IMR-90 (cell line): ENCODE data around the gene GTF3C1. TPM values are rescaled to one million over a fixed set of nuclear protein-coding genes. Genes with fewer than 3 reads are reported as not detected.

Experiments
- ATAC-seq: fragments of 200-7000 bp; cut with Tn5 transposase; 2 replicates; pipeline ENCODE4 v1.9.1; 2020; ENCODE audit warnings: low read depth, mild to moderate bottlenecking, moderate library complexity
- BruUV-seq: library from RNA; stranded (reverse); fragments of 400-500 nt; replicated peaks from 2 replicates; lab custom pipeline; 2021; lab: Mats Ljungman, UMichigan
- CTCF ChIA-PET: fragments of 300-600 bp; formaldehyde crosslinking; extraction: SDS; loops from one replicate; lab custom pipeline; 2021; ENCODE audit warnings: antibody characterized with exemption; lab: Yijun Ruan, JAX
- POLR2A ChIA-PET: fragments of 300-600 bp; sonication (Branson Sonifier 250); formaldehyde crosslinking; loops from one replicate; lab custom pipeline; 2022; ENCODE audit warnings: antibody characterized with exemption; ENCODE audit not compliant: unreplicated experiment; lab: Charles Lee
- DNase-seq: peaks from one replicate; pipeline ENCODE4 v3.0.0; 2013
- H2AFZ ChIP-seq: replicated peaks from 2 replicates; pipeline ENCODE3; 2013; ENCODE audit warnings: low read length, mild to moderate bottlenecking; ENCODE audit not compliant: poor library complexity
- H2AK5ac ChIP-seq: 2 replicates; pipeline ENCODE4 v1.6.1; 2013; ENCODE audit warnings: low read depth, low read length, inconsistent platforms
- H2AK9ac ChIP-seq: replicated peaks from 2 replicates; pipeline ENCODE3; 2013; ENCODE audit warnings: mild to moderate bottlenecking, low read depth, low read length, moderate library complexity; ENCODE audit not compliant: poor library complexity
- H2BK120ac ChIP-seq: 2 replicates; pipeline ENCODE4 v1.6.1; 2013; ENCODE audit warnings: low read depth, low read length, inconsistent platforms
- H2BK15ac ChIP-seq: 3 replicates; pipeline ENCODE4 v1.6.1; 2013; ENCODE audit warnings: low read depth, low read length, inconsistent platforms
- H2BK20ac ChIP-seq: 2 replicates; pipeline ENCODE4 v1.6.1; 2013; ENCODE audit warnings: low read depth, mild to moderate bottlenecking, inconsistent platforms, low read length, moderate library complexity
- H2BK5ac ChIP-seq: 2 replicates; pipeline ENCODE4 v1.6.1; 2013; ENCODE audit warnings: mild to moderate bottlenecking, low read depth, low read length, inconsistent platforms; ENCODE audit not compliant: poor library complexity, severe bottlenecking
- H3K14ac ChIP-seq: replicated peaks from 2 replicates; pipeline ENCODE4 v1.6.1; 2013; ENCODE audit warnings: low read depth, low read length, inconsistent platforms
- H3K18ac ChIP-seq: 2 replicates; pipeline ENCODE4 v1.6.1; 2013; ENCODE audit warnings: low read depth, low read length, control low read depth
- H3K23ac ChIP-seq: 2 replicates; pipeline ENCODE4 v1.6.1; 2013; ENCODE audit warnings: low read depth, low read length, inconsistent platforms
- H3K27ac ChIP-seq: 2 replicates; pipeline ENCODE4 v1.5.1; 2013; ENCODE audit warnings: mild to moderate bottlenecking, control low read depth, low read length; ENCODE audit not compliant: insufficient read depth
- H3K27me3 ChIP-seq: 2 replicates; pipeline ENCODE4 v1.6.1; 2013; ENCODE audit warnings: low read length; ENCODE audit not compliant: control insufficient read depth, insufficient read depth
- H3K36me3 ChIP-seq: 2 replicates; pipeline ENCODE4 v1.6.1; 2013; ENCODE audit warnings: low read length, mixed read lengths; ENCODE audit not compliant: control insufficient read depth, insufficient read depth
- H3K4ac ChIP-seq: 2 replicates; pipeline ENCODE4 v1.6.1; 2013; ENCODE audit warnings: low read depth, low read length, inconsistent platforms
- H3K4me1 ChIP-seq: 2 replicates; pipeline ENCODE4 v1.6.1; 2013; ENCODE audit warnings: low read length, mixed read lengths; ENCODE audit not compliant: control insufficient read depth, insufficient read depth
- H3K4me2 ChIP-seq: 2 replicates; pipeline ENCODE4 v1.6.1; 2013; ENCODE audit warnings: low read depth, mild to moderate bottlenecking, control low read depth, low read length, moderate library complexity
- H3K4me3 ChIP-seq: 2 replicates; pipeline ENCODE4 v1.5.1; 2013; ENCODE audit warnings: low read depth, mild to moderate bottlenecking, control low read depth, low read length, moderate library complexity; ENCODE audit not compliant: insufficient read depth
- H3K56ac ChIP-seq: 2 replicates; pipeline ENCODE4 v1.6.1; 2013; ENCODE audit warnings: low read length, inconsistent platforms; ENCODE audit not compliant: insufficient read depth; ENCODE audit errors: extremely low read depth
- H3K79me1 ChIP-seq, 2 experiments: 2 replicates each; pipeline ENCODE4 v1.6.1; 2013; ENCODE audit warnings: low read length in 2 of 2, inconsistent platforms in 1 of 2, low read depth in 1 of 2
- H3K9ac ChIP-seq: 2 replicates; pipeline ENCODE4 v1.6.1; 2013; ENCODE audit warnings: low read depth, low read length, control low read depth
- H3K9me1 ChIP-seq: 2 replicates; pipeline ENCODE4 v1.6.1; 2013; ENCODE audit warnings: low read length, inconsistent platforms; ENCODE audit not compliant: insufficient read depth
- H3K9me3 ChIP-seq: 2 replicates; pipeline ENCODE4 v1.6.1; 2013; ENCODE audit warnings: low read length; ENCODE audit not compliant: control insufficient read depth, insufficient read depth
- H4K20me1 ChIP-seq: 2 replicates; pipeline ENCODE4 v1.6.1; 2013; ENCODE audit warnings: low read length, inconsistent platforms; ENCODE audit not compliant: insufficient read depth
- H4K5ac ChIP-seq: 2 replicates; pipeline ENCODE4 v1.6.1; 2013; ENCODE audit warnings: mild to moderate bottlenecking, low read depth, low read length, control low read depth
- H4K8ac ChIP-seq, 2 experiments: 2 replicates each; pipeline ENCODE4 v1.6.1; 2013; ENCODE audit warnings: low read depth in 2 of 2, low read length in 2 of 2, control low read depth in 1 of 2, inconsistent platforms in 1 of 2
- H4K91ac ChIP-seq: 2 replicates; pipeline ENCODE4 v1.6.1; 2013; ENCODE audit warnings: low read depth, low read length, inconsistent platforms; ENCODE audit not compliant: insufficient read depth
- BHLHE40 ChIP-seq: fragments of 150-350 bp; IDR thresholded peaks from 2 replicates; pipeline ENCODE4 v1.6.1; 2016; ENCODE audit warnings: mild to moderate bottlenecking, low read depth, low read length
- CHD1 ChIP-seq: IDR thresholded peaks from 2 replicates; pipeline ENCODE4 v1.6.1; 2012; ENCODE audit warnings: low read depth, low read length, improper control_type of control experiment
- CTCF ChIP-seq: conservative IDR thresholded peaks from 2 replicates; pipeline ENCODE4 v1.5.1; 2012; ENCODE audit warnings: mild to moderate bottlenecking, low read depth, low read length, improper control_type of control experiment
- ELK1 ChIP-seq: fragments of 150-350 bp; IDR thresholded peaks from 2 replicates; pipeline ENCODE4 v1.6.1; 2016; ENCODE audit warnings: low read depth, mild to moderate bottlenecking, low read length, moderate library complexity, borderline replicate concordance
- FOS ChIP-seq: fragments of 150-350 bp; IDR thresholded peaks from 2 replicates; pipeline ENCODE4 v1.6.1; 2016; ENCODE audit warnings: low read depth, low read length
- MAZ ChIP-seq: IDR thresholded peaks from 2 replicates; pipeline ENCODE4 v1.6.1; 2012; ENCODE audit warnings: low read depth, mild to moderate bottlenecking, low read length, improper control_type of control experiment, moderate library complexity, borderline replicate concordance
- MXI1 ChIP-seq: IDR thresholded peaks from 2 replicates; pipeline ENCODE4 v1.6.1; 2012; ENCODE audit warnings: low read depth, mild to moderate bottlenecking, low read length, moderate library complexity, borderline replicate concordance
- NFE2L2 ChIP-seq: fragments of 150-350 bp; IDR thresholded peaks from 2 replicates; pipeline ENCODE4 v1.6.1; 2016; ENCODE audit warnings: low read depth, mild to moderate bottlenecking, low read length
- POLR2A ChIP-seq: IDR thresholded peaks from 2 replicates; pipeline ENCODE4 v1.6.1; 2012; ENCODE audit warnings: mild to moderate bottlenecking, low read depth, low read length
- RAD21 ChIP-seq: IDR thresholded peaks from 2 replicates; pipeline ENCODE4 v1.6.1; 2012; ENCODE audit warnings: low read length, improper control_type of control experiment
- RCOR1 ChIP-seq: IDR thresholded peaks from 2 replicates; pipeline ENCODE4 v1.6.1; 2012; ENCODE audit warnings: mild to moderate bottlenecking, low read length, improper control_type of control experiment; ENCODE audit not compliant: insufficient replicate concordance
- RFX5 ChIP-seq: IDR thresholded peaks from 2 replicates; pipeline ENCODE4 v1.8.0; 2012; ENCODE audit warnings: low read depth, mild to moderate bottlenecking, low read length, moderate library complexity
- SMC3 ChIP-seq: fragments of 150-350 bp; IDR thresholded peaks from 2 replicates; pipeline ENCODE4 v1.6.1; 2016; ENCODE audit warnings: low read depth, mild to moderate bottlenecking, antibody characterized with exemption, low read length, moderate library complexity
- WGBS, 2 experiments: methylation state at CpG; one replicate each; pipeline versions ENCODE4 v1.1.5 to v1.1.7; 2013; ENCODE audit warnings: missing lambda C conversion rate in 2 of 2; ENCODE audit not compliant: insufficient read length in 1 of 2; ENCODE audit errors: extremely low coverage in 2 of 2; 5-methylcytosine and 5-hydroxymethylcytosine counted together
- dilution Hi-C: fragments of 300-500 bp; cut with HindIII; formaldehyde crosslinking; loops from one replicate; pipeline ENCODE4 v1.14.3; 2018; ENCODE audit warnings: low sequenced_read_pairs; ENCODE audit not compliant: unreplicated experiment
- in situ Hi-C: fragments of 300-500 bp; cut with MboI; formaldehyde crosslinking; loops from 3 replicates; pipeline ENCODE4 v1.14.3; 2019; ENCODE audit warnings: low sequenced_read_pairs, inconsistent platforms, mixed read lengths
- intact Hi-C: fragments of 100-400 bp; cut with micrococcal nuclease; formaldehyde crosslinking; loops from 2 replicates; pipeline ENCODE4 v1.10.0; 2022
- polyA plus RNA-seq, 3 experiments: library from polyadenylated mRNA; depleted of rRNA; stranded (reverse); fragments of >200 nt; gene quantifications; 2 replicates each; pipeline ENCODE4 v1.2.3, GENCODE V29; 2012; ENCODE audit warnings: low replicate concordance in 1 of 3
- total RNA-seq: library from RNA; depleted of rRNA; stranded (reverse); fragments of >200 nt; gene quantifications from 2 replicates; pipeline ENCODE4 v1.2.3, GENCODE V29; 2012

The GTF3C1 gene
- total and polyA plus RNA-seq, 2 of the 4 experiments (the other 2 are of a cell fraction) = 50.8 to 68.1 TPM

- BruUV-seq = no TSS peak
- intact Hi-C loops (no loop called here), in situ Hi-C loops (no loop called here), dilution Hi-C loops (no loop called here)
- H3K4me2 ChIP-seq = no peak overlapping the region
- H2AK5ac ChIP-seq = no peak overlapping the region
- ATAC-seq (peak; percentile 99), DNase-seq (peak; percentile 96)
- H4K91ac ChIP-seq = peak overlapping the region; percentile 19
- H2AK9ac ChIP-seq = peak overlapping the region; percentile 38
- H3K9me1 ChIP-seq = peaks cover under 1% of the 10 kb centered on the region
- no peak overlapping the region for H3K56ac ChIP-seq
- no peaks in the 10 kb centered on the region for H3K36me3 ChIP-seq
- no CpG with 5 or more reads among the region's 7 CpGs for WGBS, 2 experiments
- no peak overlapping the region for H2BK15ac ChIP-seq
- CTCF ChIA-PET = interaction anchor here (0.7 kb wide), 1 partner anchor 22 kb away, joined by 3 read pairs; no protein-coding TSS in a partner anchor
- no peak overlapping the region for H3K4me3 ChIP-seq
- peak overlapping the region; percentile 49; the same call in 1 of the 2 replicates for H3K4ac ChIP-seq
- peak overlapping the region; percentile 47 for H2AFZ ChIP-seq
- H3K4me1 ChIP-seq = no peaks in the 10 kb centered on the region
- H3K23ac ChIP-seq = no peak overlapping the region
- no peak overlapping the region for H3K18ac ChIP-seq
- H3K9me3 ChIP-seq = no peaks in the 10 kb centered on the region
- no peak overlapping the region for H4K5ac ChIP-seq
- peak overlapping the region in 1 of 2 experiments; percentile 31; a peak in 1 of 4 replicates for H4K8ac ChIP-seq
- H2BK5ac ChIP-seq = no peak overlapping the region
- no peaks in the 10 kb centered on the region; a peak in 1 of 4 replicates for H3K79me1 ChIP-seq
- no peaks in the 10 kb centered on the region for H3K27me3 ChIP-seq
- H2BK20ac ChIP-seq = peak overlapping the region; percentile 38
- no peaks in the 10 kb centered on the region for H4K20me1 ChIP-seq
- 0 out of 2 replicates have a peak overlapping the region, but pooled peaks have one; percentile 20 for H3K14ac ChIP-seq
- peak overlapping the region; percentile 18; the same call in 1 of the 2 replicates for H2BK120ac ChIP-seq
- H3K27ac ChIP-seq = no peak overlapping the region
- H3K9ac ChIP-seq = no peak overlapping the region
- POLR2A ChIA-PET = interaction anchor here (0.5 kb wide), 1 partner anchor 153 kb away, joined by 3 read pairs; no protein-coding TSS in a partner anchor
- TF ChIP-seq RFX5 (no peak), MXI1 (0 out of 2 replicates have a peak, but pooled peaks have one; percentile 16), RAD21 (no peak), POLR2A (no peak), CHD1 (no peak), MAZ (peak; percentile 33; the same call in 1 of the 2 replicates), CTCF (0 out of 2 replicates have a peak, but pooled peaks have one; percentile 2), NFE2L2 (no peak; the same call in 1 of the 2 replicates), RCOR1 (peak; percentile 87), BHLHE40 (peak; percentile 97), ELK1 (no peak), SMC3 (no peak), FOS (peak; percentile 61)
Observed at GRCh38 chr16:27426423-27427408, 123.0 kb downstream of the GTF3C1 start.
